ENCODE results near the gene MPZL2.

GRCh38 chr11:118212131-118212725 lies 51.9 kb downstream of the MPZL2 start:
- TF ChIP-seq POLR2AphosphoS5 (IDR thresholded peaks at IDR 0.05; ENCODE audit: low read depth, low read length), result no peak
- no peak for TF ChIP-seq REST (IDR thresholded peaks at IDR 0.05; ENCODE audit: insufficient read depth in 1 of 2, low read depth in 2 of 2, low read length in 2 of 2)
- no peak for TF ChIP-seq TAF1 (IDR thresholded peaks at IDR 0.05; ENCODE audit: borderline replicate concordance, insufficient read depth, low read length)
- TF ChIP-seq SIN3A (IDR thresholded peaks at IDR 0.05; ENCODE audit: borderline replicate concordance, insufficient read depth, low read length), result no peak
